22Rv1 (cell line): ENCODE data around the gene TAS2R41.
"Not testable (repeated sequence)": the region's sequence is repeated elsewhere in the genome, so short reads cannot be mapped to it uniquely, and the experiment has no call there.

Experiments used
- ZFX ChIP-seq: fragments of 450-650 bp; IDR thresholded peaks from 2 replicates; pipeline ENCODE4 v1.6.1; 2017; ENCODE audit warnings: antibody characterized with exemption, borderline replicate concordance
- TF ChIP-seq, protein P1 (sequence below): fragments of 450-650 bp; IDR thresholded peaks from 2 replicates; pipeline ENCODE4 v1.5.1; 2017; ENCODE audit warnings: mild to moderate bottlenecking

DNA sequence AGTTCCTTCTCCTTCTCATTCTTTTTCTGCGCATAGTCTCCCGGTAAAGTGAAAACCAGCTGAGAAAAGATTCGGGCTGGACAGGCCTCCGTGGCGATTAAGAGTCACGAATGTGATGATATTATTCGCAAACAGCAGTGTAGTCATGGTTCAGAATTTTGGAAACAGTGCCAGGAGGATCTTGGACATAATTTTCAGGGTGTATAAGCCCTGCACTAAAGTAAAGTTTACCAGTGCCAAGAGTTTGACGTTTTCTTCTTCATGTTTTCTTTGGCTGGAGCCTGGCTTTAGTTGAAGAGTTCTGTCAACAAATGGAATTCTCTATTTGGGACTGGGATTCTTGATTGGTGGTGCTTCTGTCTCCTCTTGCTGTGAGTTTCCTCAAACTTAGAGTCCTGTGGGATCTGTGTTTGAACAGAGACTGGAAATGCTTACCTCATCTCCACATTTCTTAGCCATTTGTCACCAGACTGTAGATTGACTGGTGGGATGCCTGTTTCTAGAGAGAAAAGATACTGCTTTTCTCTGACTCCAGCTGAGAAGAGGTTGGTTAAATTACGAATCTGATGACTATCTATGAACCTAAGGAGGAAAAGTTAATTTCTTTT is 44.7 kb downstream of the TAS2R41 start:
- TF ChIP-seq ZFX = not testable (repeated sequence)
- TF ChIP-seq, protein P1, sequence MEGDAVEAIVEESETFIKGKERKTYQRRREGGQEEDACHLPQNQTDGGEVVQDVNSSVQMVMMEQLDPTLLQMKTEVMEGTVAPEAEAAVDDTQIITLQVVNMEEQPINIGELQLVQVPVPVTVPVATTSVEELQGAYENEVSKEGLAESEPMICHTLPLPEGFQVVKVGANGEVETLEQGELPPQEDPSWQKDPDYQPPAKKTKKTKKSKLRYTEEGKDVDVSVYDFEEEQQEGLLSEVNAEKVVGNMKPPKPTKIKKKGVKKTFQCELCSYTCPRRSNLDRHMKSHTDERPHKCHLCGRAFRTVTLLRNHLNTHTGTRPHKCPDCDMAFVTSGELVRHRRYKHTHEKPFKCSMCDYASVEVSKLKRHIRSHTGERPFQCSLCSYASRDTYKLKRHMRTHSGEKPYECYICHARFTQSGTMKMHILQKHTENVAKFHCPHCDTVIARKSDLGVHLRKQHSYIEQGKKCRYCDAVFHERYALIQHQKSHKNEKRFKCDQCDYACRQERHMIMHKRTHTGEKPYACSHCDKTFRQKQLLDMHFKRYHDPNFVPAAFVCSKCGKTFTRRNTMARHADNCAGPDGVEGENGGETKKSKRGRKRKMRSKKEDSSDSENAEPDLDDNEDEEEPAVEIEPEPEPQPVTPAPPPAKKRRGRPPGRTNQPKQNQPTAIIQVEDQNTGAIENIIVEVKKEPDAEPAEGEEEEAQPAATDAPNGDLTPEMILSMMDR = not testable (repeated sequence)
